Neural progenitor cell (in vitro differentiated cells): ENCODE measurements around the gene SH3BP2.

Experiments
- CTCF ChIP-seq: fragments of 200-600 bp; sonication (generic); IDR thresholded peaks from 2 replicates; pipeline ENCODE4 v1.5.1; 2017; ENCODE audit warnings: antibody characterized with exemption, mild to moderate bottlenecking
- EZH2 ChIP-seq: fragments of 200-600 bp; sonication (generic); IDR thresholded peaks from 2 replicates; pipeline ENCODE4 v1.6.1; 2017; ENCODE audit warnings: antibody characterized with exemption, mild to moderate bottlenecking, moderate library complexity
- EZH2phosphoT487 ChIP-seq: fragments of 200-600 bp; sonication (generic); IDR thresholded peaks from 2 replicates; pipeline ENCODE4 v1.6.1; 2017; ENCODE audit warnings: antibody characterized with exemption

GRCh38 chr4:2881431-2881830 lies 88.5 kb downstream of the SH3BP2 start:
- TF ChIP-seq EZH2 (no peak), EZH2phosphoT487 (no peak), CTCF (no peak)
